Loucy (cell line): ENCODE measurements around the gene HERC5.

Source experiments
- H2AFZ ChIP-seq: fragments of 200-600 bp; sonication (generic); 2 replicates; pipeline ENCODE4 v1.6.0; 2016; ENCODE audit warnings: antibody characterized with exemption, mild to moderate bottlenecking, low read length, moderate library complexity
- H3F3A ChIP-seq: fragments of 200-600 bp; 2 replicates; pipeline ENCODE4 v1.6.0; 2016; ENCODE audit warnings: antibody characterized with exemption, low read depth, mild to moderate bottlenecking
- H3K27me3 ChIP-seq: fragments of 200-600 bp; sonication (generic); 2 replicates; pipeline ENCODE4 v1.6.1; 2014; ENCODE audit warnings: low read length, mild to moderate bottlenecking; ENCODE audit not compliant: insufficient read depth, poor library complexity, severe bottlenecking
- H3K36me3 ChIP-seq: fragments of 200-600 bp; sonication (generic); 2 replicates; pipeline ENCODE4 v1.6.1; 2016; ENCODE audit warnings: low read length; ENCODE audit not compliant: insufficient read depth
- H3K4me1 ChIP-seq: fragments of 200-600 bp; sonication (generic); 2 replicates; pipeline ENCODE4 v1.5.1; 2014; ENCODE audit warnings: low read length, mild to moderate bottlenecking; ENCODE audit not compliant: insufficient read depth, poor library complexity, severe bottlenecking
- H3K4me2 ChIP-seq: fragments of 200-600 bp; sonication (generic); 2 replicates; pipeline ENCODE4 v1.6.0; 2014; ENCODE audit warnings: antibody characterized with exemption, low read length, low read depth, mild to moderate bottlenecking; ENCODE audit not compliant: poor library complexity, severe bottlenecking
- H3K4me3 ChIP-seq: fragments of 200-600 bp; sonication (generic); 2 replicates; pipeline ENCODE4 v1.5.1; 2014; ENCODE audit warnings: low read length, mild to moderate bottlenecking, mixed read lengths; ENCODE audit not compliant: poor library complexity, severe bottlenecking
- H3K79me2 ChIP-seq: fragments of 200-600 bp; sonication (generic); 2 replicates; pipeline ENCODE4 v1.6.1; 2014; ENCODE audit warnings: low read length; ENCODE audit not compliant: insufficient read depth
- H3K9ac ChIP-seq: fragments of 200-600 bp; sonication (generic); 2 replicates; pipeline ENCODE4 v1.6.0; 2014; ENCODE audit warnings: mild to moderate bottlenecking, low read depth, low read length, moderate library complexity; ENCODE audit not compliant: poor library complexity, severe bottlenecking
- H3K9me2 ChIP-seq: fragments of 200-600 bp; sonication (generic); replicated peaks from 2 replicates; pipeline ENCODE4 v1.6.1; 2016; ENCODE audit warnings: low read depth, low read length, mixed read lengths
- H3K9me3 ChIP-seq: fragments of 200-600 bp; sonication (generic); 2 replicates; pipeline ENCODE4 v1.6.1; 2014; ENCODE audit warnings: mild to moderate bottlenecking, antibody characterized with exemption, low read length, low read depth; ENCODE audit not compliant: insufficient read depth
- H4K20me1 ChIP-seq: fragments of 200-600 bp; sonication (generic); 2 replicates; pipeline ENCODE4 v1.6.0; 2014; ENCODE audit warnings: antibody characterized with exemption, low read length, mild to moderate bottlenecking; ENCODE audit not compliant: insufficient read depth, poor library complexity, severe bottlenecking
- EZH2phosphoT487 ChIP-seq: fragments of 200-600 bp; IDR thresholded peaks from 2 replicates; pipeline ENCODE4 v1.6.1; 2018; ENCODE audit warnings: antibody characterized with exemption, mild to moderate bottlenecking, moderate library complexity, borderline replicate concordance
- TF ChIP-seq, protein P1 (sequence below): fragments of 200-600 bp; sonication (generic); conservative IDR thresholded peaks from 2 replicates; pipeline ENCODE4 v1.5.1; 2014; ENCODE audit warnings: mild to moderate bottlenecking, antibody characterized with exemption, low read length

Gene HERC5

GRCh38 chr4:88518911-88519310, 62.0 kb downstream of the HERC5 start:
- Histone ChIP-seq H2AFZ (no peak overlapping the region), H3F3A (no peaks in the 10 kb centered on the region), H3K36me3 (no peaks in the 10 kb centered on the region; the same call in 1 of the 2 replicates), H3K9ac (no peak overlapping the region), H4K20me1 (peaks cover 25% of the 10 kb centered on the region), H3K9me2 (no peaks in the 10 kb centered on the region), H3K27me3 (no peaks in the 10 kb centered on the region), H3K4me3 (no peak overlapping the region), H3K79me2 (peaks cover 39% of the 10 kb centered on the region), H3K9me3 (no peaks in the 10 kb centered on the region), H3K4me1 (peaks cover 28% of the 10 kb centered on the region), H3K4me2 (no peak overlapping the region)
- TF ChIP-seq EZH2phosphoT487: no peak
- TF ChIP-seq, protein P1, sequence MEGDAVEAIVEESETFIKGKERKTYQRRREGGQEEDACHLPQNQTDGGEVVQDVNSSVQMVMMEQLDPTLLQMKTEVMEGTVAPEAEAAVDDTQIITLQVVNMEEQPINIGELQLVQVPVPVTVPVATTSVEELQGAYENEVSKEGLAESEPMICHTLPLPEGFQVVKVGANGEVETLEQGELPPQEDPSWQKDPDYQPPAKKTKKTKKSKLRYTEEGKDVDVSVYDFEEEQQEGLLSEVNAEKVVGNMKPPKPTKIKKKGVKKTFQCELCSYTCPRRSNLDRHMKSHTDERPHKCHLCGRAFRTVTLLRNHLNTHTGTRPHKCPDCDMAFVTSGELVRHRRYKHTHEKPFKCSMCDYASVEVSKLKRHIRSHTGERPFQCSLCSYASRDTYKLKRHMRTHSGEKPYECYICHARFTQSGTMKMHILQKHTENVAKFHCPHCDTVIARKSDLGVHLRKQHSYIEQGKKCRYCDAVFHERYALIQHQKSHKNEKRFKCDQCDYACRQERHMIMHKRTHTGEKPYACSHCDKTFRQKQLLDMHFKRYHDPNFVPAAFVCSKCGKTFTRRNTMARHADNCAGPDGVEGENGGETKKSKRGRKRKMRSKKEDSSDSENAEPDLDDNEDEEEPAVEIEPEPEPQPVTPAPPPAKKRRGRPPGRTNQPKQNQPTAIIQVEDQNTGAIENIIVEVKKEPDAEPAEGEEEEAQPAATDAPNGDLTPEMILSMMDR: no peak

GRCh38 chr4:88522702-88523324, 65.9 kb downstream of the HERC5 start:
- H3F3A ChIP-seq: no peaks in the 10 kb centered on the region
- H3K9me3 ChIP-seq: no peaks in the 10 kb centered on the region
- H3K4me3 ChIP-seq: peak overlapping the region; percentile 96
- H3K9ac ChIP-seq: peak overlapping the region; percentile 96
- H3K36me3 ChIP-seq: no peaks in the 10 kb centered on the region; the same call in 1 of the 2 replicates
- no peak for TF ChIP-seq EZH2phosphoT487
- TF ChIP-seq, protein P1: no peak
- H3K9me2 ChIP-seq: no peaks in the 10 kb centered on the region
- H3K4me2 ChIP-seq: peak overlapping the region; percentile 95
- H3K4me1 ChIP-seq: peaks cover 48% of the 10 kb centered on the region
- peaks cover 39% of the 10 kb centered on the region for H3K79me2 ChIP-seq
- peaks cover 25% of the 10 kb centered on the region for H4K20me1 ChIP-seq
- no peaks in the 10 kb centered on the region for H3K27me3 ChIP-seq
- peak overlapping the region; percentile 82 for H2AFZ ChIP-seq

GRCh38 chr4:88523325-88524129, 66.6 kb downstream of the HERC5 start, which contains the start of gene PYURF:
TSS of gene PYURF (minus strand) at chr4:88523776. CDS start at chr4:88523700, 76 bp downstream.
- H3K9ac ChIP-seq: peak within 1 kb of the TSS; percentile 96
- peak within 1 kb of the TSS; percentile 82 for H2AFZ ChIP-seq
- no peaks in the 10 kb centered on the region for H3K9me3 ChIP-seq
- no peaks in the 10 kb centered on the region; the same call in 1 of the 2 replicates for H3K36me3 ChIP-seq
- H3K27me3 ChIP-seq: no peaks in the 10 kb centered on the region
- H3K79me2 ChIP-seq: peaks cover 39% of the 10 kb centered on the region
- peaks cover 48% of the 10 kb centered on the region for H3K4me1 ChIP-seq
- no peaks in the 10 kb centered on the region for H3K9me2 ChIP-seq
- H3F3A ChIP-seq: no peaks in the 10 kb centered on the region
- TF ChIP-seq, protein P1: no peak
- no peak for TF ChIP-seq EZH2phosphoT487
- H3K4me3 ChIP-seq: peak within 1 kb of the TSS; percentile 96
- peaks cover 25% of the 10 kb centered on the region for H4K20me1 ChIP-seq
- H3K4me2 ChIP-seq: peak within 1 kb of the TSS; percentile 95
